ENCODE data around the gene MMP25. TPM values are rescaled to one million over a fixed set of nuclear protein-coding genes. Genes with fewer than 3 reads are reported as not detected.

MMP25 gene
- total and polyA plus RNA-seq, 10 of the 15 experiments (the other 5 are each of a cell fraction or from before 2014, with no cell fraction given): 0.03 to 0.36 (median 0.13) TPM; not detected in 1

DNA sequence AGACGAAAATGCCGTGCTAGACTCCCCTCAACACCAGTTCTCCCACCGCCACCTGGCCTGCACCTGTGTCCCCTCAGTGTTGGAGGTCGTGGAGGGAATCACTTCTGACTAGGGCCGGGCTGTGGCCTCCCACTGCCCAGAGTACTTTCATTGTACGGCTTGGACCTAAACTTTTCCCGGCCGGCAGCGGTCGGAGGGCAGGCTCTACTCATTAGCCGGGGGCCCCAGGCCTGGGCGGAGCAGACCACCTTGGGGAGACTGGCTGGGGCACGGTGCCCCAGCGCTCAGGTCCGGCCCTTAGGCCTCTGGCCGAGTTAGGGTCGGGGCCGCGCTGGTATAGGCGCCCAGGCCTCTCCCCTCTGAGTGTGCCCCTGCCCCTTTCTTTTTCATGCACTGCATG lies 29.0 kb upstream of the MMP25 start (continued):
- TF ChIP-seq, protein P1, sequence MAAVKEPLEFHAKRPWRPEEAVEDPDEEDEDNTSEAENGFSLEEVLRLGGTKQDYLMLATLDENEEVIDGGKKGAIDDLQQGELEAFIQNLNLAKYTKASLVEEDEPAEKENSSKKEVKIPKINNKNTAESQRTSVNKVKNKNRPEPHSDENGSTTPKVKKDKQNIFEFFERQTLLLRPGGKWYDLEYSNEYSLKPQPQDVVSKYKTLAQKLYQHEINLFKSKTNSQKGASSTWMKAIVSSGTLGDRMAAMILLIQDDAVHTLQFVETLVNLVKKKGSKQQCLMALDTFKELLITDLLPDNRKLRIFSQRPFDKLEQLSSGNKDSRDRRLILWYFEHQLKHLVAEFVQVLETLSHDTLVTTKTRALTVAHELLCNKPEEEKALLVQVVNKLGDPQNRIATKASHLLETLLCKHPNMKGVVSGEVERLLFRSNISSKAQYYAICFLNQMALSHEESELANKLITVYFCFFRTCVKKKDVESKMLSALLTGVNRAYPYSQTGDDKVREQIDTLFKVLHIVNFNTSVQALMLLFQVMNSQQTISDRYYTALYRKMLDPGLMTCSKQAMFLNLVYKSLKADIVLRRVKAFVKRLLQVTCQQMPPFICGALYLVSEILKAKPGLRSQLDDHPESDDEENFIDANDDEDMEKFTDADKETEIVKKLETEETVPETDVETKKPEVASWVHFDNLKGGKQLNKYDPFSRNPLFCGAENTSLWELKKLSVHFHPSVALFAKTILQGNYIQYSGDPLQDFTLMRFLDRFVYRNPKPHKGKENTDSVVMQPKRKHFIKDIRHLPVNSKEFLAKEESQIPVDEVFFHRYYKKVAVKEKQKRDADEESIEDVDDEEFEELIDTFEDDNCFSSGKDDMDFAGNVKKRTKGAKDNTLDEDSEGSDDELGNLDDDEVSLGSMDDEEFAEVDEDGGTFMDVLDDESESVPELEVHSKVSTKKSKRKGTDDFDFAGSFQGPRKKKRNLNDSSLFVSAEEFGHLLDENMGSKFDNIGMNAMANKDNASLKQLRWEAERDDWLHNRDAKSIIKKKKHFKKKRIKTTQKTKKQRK (IDR thresholded peaks at IDR 0.05; ENCODE audit: low read depth, low read length): no peak
- no peak for TF ChIP-seq ETV6 (conservative IDR thresholded peaks at IDR 0.05 in 1 of 2, IDR thresholded peaks at IDR 0.05 in 1 of 2; ENCODE audit: borderline replicate concordance in 1 of 2, low read depth in 1 of 2)

DNA sequence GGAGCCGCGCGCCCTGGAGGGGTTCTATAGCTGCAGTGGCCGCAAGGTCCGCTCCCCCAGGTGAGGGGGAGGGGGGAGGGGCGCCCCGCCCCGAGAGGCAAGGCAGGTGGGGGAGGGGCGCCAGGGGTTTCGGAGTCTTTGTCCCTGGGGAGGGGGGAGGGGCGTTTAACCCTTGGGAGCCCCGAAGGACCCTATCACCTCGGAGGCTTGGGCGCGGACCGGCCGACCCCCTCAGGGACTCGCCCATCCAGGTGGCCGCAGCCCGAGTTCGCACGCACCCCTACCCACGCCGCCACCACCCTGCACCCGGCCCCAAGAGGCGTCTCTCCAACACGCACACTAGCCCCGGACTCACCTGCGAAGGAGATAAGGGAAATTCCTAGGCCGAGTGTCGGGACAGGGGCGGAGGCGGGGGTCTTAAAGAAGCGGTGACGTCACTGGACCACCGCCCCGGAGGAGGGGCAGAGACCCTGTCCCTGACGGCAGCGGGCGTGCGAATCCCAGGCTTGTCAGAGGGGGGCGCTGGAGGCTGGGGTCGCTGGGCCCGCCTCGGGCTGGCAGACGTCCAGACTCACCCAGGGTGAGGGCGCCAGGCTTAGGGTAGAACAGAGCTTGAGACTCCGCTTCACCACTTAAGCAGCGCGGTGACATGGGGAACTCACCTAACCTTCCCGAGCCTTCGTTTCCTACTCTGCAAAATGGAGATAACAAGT lies 28.4 kb upstream of the MMP25 start, which contains the start of gene CLDN6:
TSS of gene CLDN6 (minus strand) at position 390 of the 713 bp plus-strand sequence. CDS start 2,162 bp downstream, outside the sequence.
- Histone ChIP-seq H3K27ac (ENCODE audit: control insufficient read depth, insufficient read depth) (no peak within 1 kb of the TSS), H3K4me2 (ENCODE audit: control insufficient read depth, insufficient read depth) (peak within 1 kb of the TSS; percentile 33; the same call in 1 of the 2 replicates), H3K9ac (ENCODE audit: control insufficient read depth, insufficient read depth, low read length) (no peak within 1 kb of the TSS), H3K4me3 (no peak within 1 kb of the TSS), H2AFZ (ENCODE audit: control insufficient read depth, low read depth, low read length) (no peak within 1 kb of the TSS), H3K9me3 (replicated peaks; ENCODE audit: control insufficient read depth, insufficient read depth, low read length) (no peaks in the 10 kb centered on the region), H3K4me1 (ENCODE audit: control insufficient read depth, insufficient read depth, low read length) (peaks cover 23% of the 10 kb centered on the region), H3K36me3 (ENCODE audit: control insufficient read depth in 2 of 2, insufficient read depth in 2 of 2, low read length in 1 of 2) (no peaks in the 10 kb centered on the region; a peak in 1 of 4 replicates), H4K20me1 (ENCODE audit: control insufficient read depth, insufficient read depth) (no peaks in the 10 kb centered on the region), H3K27me3 (replicated peaks in 1 of 2; ENCODE audit: control insufficient read depth in 2 of 2, insufficient read depth in 2 of 2, low read length in 1 of 2) (no peaks in the 10 kb centered on the region; a peak in 2 of 4 replicates), H3K79me2 (ENCODE audit: control insufficient read depth, insufficient read depth, low read length) (no peaks in the 10 kb centered on the region)
- ChIA-PET CTCF (interaction anchor here (1.2 to 18.2 kb wide), 2 partner anchors 13 to 14 kb away, joined by 3 to 421 read pairs; no protein-coding TSS in a partner anchor), POLR2A (no interaction called here), RAD21 (ENCODE audit: unreplicated experiment) (no interaction called here), SMC1A (ENCODE audit: uncharacterized antibody, unreplicated experiment) (no interaction called here)
- intact Hi-C loops (cut with micrococcal nuclease; ENCODE audit: unreplicated experiment): no loop called here
- FAIRE-seq (no peak), ATAC-seq (no peak), DNase-seq (ENCODE audit: low read depth, low spot score) (no peak)
- WGBS (ENCODE audit: insufficient coverage, insufficient replicate concordance, low lambda C conversion rate, missing lambda C conversion rate): 6% methylated on average over 40 of the region's 52 CpGs
- no TSS peak for BruUV-seq (replicated peaks)
- in situ Hi-C loops (cut with MboI): no loop called here
- TF ChIP-seq NR2C2 (IDR thresholded peaks at IDR 0.05; ENCODE audit: borderline replicate concordance, control insufficient read depth, insufficient read length, low read depth) (no peak), ZBED1 (IDR thresholded peaks at IDR 0.05; ENCODE audit: borderline replicate concordance) (no peak), CREB1 (IDR thresholded peaks at IDR 0.05; ENCODE audit: low read depth) (no peak), SUPT20H (IDR thresholded peaks at IDR 0.05; ENCODE audit: borderline replicate concordance, control insufficient read depth, low read depth, low read length) (no peak), MYC (IDR thresholded peaks at IDR 0.05; ENCODE audit: insufficient read depth, insufficient read length, insufficient replicate concordance, low read length, severe bottlenecking) (no peak), NR2F1 (conservative IDR thresholded peaks at IDR 0.05) (no peak), ZNF622 (IDR thresholded peaks at IDR 0.05) (no peak), EP300 (IDR thresholded peaks at IDR 0.05; ENCODE audit: borderline replicate concordance in 1 of 2, control insufficient read depth in 1 of 2, low read depth in 2 of 2, low read length in 2 of 2) (no peak)
- TF ChIP-seq, protein P2, sequence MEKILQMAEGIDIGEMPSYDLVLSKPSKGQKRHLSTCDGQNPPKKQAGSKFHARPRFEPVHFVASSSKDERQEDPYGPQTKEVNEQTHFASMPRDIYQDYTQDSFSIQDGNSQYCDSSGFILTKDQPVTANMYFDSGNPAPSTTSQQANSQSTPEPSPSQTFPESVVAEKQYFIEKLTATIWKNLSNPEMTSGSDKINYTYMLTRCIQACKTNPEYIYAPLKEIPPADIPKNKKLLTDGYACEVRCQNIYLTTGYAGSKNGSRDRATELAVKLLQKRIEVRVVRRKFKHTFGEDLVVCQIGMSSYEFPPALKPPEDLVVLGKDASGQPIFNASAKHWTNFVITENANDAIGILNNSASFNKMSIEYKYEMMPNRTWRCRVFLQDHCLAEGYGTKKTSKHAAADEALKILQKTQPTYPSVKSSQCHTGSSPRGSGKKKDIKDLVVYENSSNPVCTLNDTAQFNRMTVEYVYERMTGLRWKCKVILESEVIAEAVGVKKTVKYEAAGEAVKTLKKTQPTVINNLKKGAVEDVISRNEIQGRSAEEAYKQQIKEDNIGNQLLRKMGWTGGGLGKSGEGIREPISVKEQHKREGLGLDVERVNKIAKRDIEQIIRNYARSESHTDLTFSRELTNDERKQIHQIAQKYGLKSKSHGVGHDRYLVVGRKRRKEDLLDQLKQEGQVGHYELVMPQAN (conservative IDR thresholded peaks at IDR 0.05): no peak
- TF ChIP-seq, protein P3, sequence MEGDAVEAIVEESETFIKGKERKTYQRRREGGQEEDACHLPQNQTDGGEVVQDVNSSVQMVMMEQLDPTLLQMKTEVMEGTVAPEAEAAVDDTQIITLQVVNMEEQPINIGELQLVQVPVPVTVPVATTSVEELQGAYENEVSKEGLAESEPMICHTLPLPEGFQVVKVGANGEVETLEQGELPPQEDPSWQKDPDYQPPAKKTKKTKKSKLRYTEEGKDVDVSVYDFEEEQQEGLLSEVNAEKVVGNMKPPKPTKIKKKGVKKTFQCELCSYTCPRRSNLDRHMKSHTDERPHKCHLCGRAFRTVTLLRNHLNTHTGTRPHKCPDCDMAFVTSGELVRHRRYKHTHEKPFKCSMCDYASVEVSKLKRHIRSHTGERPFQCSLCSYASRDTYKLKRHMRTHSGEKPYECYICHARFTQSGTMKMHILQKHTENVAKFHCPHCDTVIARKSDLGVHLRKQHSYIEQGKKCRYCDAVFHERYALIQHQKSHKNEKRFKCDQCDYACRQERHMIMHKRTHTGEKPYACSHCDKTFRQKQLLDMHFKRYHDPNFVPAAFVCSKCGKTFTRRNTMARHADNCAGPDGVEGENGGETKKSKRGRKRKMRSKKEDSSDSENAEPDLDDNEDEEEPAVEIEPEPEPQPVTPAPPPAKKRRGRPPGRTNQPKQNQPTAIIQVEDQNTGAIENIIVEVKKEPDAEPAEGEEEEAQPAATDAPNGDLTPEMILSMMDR (IDR thresholded peaks at IDR 0.05 in 2 of 3, conservative IDR thresholded peaks at IDR 0.05 in 1 of 3; ENCODE audit: control insufficient read depth in 2 of 3, extremely low read depth in 1 of 3, insufficient read depth in 1 of 3, low read depth in 3 of 3, low read length in 3 of 3): peak in 2 of 3 experiments; percentile 24 to 26; a peak in 3 of 6 replicates
